ENCODE data around the gene FAM240B. TPM values are rescaled to one million over a fixed set of nuclear protein-coding genes. Genes with fewer than 3 reads are reported as not detected.

FAM240B gene
- total and polyA plus RNA-seq, 2 of the 4 experiments (the other 2 are of a cell fraction): not detected

GRCh38 chr9:38744484-38744883 is 24.6 kb upstream of the FAM240B start:
- no peak overlapping the region for H3K14ac ChIP-seq (replicated peaks; ENCODE audit: low read depth, low read length)
- no peak overlapping the region for H3K4ac ChIP-seq (ENCODE audit: low read depth, low read length)
- H3K36me3 ChIP-seq (ENCODE audit: control insufficient read depth, insufficient read depth, low read length): no peaks in the 10 kb centered on the region
- TF ChIP-seq RCOR1 (IDR thresholded peaks at IDR 0.05; ENCODE audit: insufficient replicate concordance, low read length) (no peak), CHD1 (IDR thresholded peaks at IDR 0.05; ENCODE audit: low read depth, low read length) (no peak), SMC3 (IDR thresholded peaks at IDR 0.05; ENCODE audit: low read depth, low read length) (no peak), CEBPB (IDR thresholded peaks at IDR 0.05; ENCODE audit: low read depth, low read length) (no peak), NFE2L2 (IDR thresholded peaks at IDR 0.05; ENCODE audit: low read depth, low read length) (no peak), BHLHE40 (IDR thresholded peaks at IDR 0.05; ENCODE audit: low read depth, low read length) (no peak), FOS (IDR thresholded peaks at IDR 0.05; ENCODE audit: low read depth, low read length) (no peak), MXI1 (IDR thresholded peaks at IDR 0.05; ENCODE audit: borderline replicate concordance, low read depth, low read length) (no peak), MAZ (IDR thresholded peaks at IDR 0.05; ENCODE audit: borderline replicate concordance, low read depth, low read length) (no peak), RAD21 (IDR thresholded peaks at IDR 0.05; ENCODE audit: low read length) (no peak), RFX5 (IDR thresholded peaks at IDR 0.05; ENCODE audit: low read depth, low read length) (no peak), POLR2A (IDR thresholded peaks at IDR 0.05; ENCODE audit: low read depth, low read length) (no peak), MAFK (IDR thresholded peaks at IDR 0.05; ENCODE audit: low read depth, low read length) (no peak)
- TF ChIP-seq, protein P1, sequence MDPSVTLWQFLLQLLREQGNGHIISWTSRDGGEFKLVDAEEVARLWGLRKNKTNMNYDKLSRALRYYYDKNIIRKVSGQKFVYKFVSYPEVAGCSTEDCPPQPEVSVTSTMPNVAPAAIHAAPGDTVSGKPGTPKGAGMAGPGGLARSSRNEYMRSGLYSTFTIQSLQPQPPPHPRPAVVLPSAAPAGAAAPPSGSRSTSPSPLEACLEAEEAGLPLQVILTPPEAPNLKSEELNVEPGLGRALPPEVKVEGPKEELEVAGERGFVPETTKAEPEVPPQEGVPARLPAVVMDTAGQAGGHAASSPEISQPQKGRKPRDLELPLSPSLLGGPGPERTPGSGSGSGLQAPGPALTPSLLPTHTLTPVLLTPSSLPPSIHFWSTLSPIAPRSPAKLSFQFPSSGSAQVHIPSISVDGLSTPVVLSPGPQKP (IDR thresholded peaks at IDR 0.05; ENCODE audit: borderline replicate concordance, low read depth, low read length): no peak
- TF ChIP-seq, protein P2, sequence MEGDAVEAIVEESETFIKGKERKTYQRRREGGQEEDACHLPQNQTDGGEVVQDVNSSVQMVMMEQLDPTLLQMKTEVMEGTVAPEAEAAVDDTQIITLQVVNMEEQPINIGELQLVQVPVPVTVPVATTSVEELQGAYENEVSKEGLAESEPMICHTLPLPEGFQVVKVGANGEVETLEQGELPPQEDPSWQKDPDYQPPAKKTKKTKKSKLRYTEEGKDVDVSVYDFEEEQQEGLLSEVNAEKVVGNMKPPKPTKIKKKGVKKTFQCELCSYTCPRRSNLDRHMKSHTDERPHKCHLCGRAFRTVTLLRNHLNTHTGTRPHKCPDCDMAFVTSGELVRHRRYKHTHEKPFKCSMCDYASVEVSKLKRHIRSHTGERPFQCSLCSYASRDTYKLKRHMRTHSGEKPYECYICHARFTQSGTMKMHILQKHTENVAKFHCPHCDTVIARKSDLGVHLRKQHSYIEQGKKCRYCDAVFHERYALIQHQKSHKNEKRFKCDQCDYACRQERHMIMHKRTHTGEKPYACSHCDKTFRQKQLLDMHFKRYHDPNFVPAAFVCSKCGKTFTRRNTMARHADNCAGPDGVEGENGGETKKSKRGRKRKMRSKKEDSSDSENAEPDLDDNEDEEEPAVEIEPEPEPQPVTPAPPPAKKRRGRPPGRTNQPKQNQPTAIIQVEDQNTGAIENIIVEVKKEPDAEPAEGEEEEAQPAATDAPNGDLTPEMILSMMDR (conservative IDR thresholded peaks at IDR 0.05; ENCODE audit: low read depth, low read length): no peak
- TF ChIP-seq, protein P3, sequence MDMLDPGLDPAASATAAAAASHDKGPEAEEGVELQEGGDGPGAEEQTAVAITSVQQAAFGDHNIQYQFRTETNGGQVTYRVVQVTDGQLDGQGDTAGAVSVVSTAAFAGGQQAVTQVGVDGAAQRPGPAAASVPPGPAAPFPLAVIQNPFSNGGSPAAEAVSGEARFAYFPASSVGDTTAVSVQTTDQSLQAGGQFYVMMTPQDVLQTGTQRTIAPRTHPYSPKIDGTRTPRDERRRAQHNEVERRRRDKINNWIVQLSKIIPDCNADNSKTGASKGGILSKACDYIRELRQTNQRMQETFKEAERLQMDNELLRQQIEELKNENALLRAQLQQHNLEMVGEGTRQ (IDR thresholded peaks at IDR 0.05; ENCODE audit: low read depth, low read length): no peak
- no peak overlapping the region for H2BK120ac ChIP-seq (ENCODE audit: low read depth, low read length)
- no peaks in the 10 kb centered on the region for H3K79me1 ChIP-seq (ENCODE audit: low read depth in 1 of 2, low read length in 2 of 2)
- H3K18ac ChIP-seq (ENCODE audit: low read depth, low read length): no peak overlapping the region
- no peak overlapping the region for H2BK20ac ChIP-seq (ENCODE audit: low read depth, low read length)
- BruUV-seq (replicated peaks): no TSS peak
- H3K9ac ChIP-seq (ENCODE audit: low read depth, low read length): no peak overlapping the region
- no peak overlapping the region for H3K56ac ChIP-seq (ENCODE audit: extremely low read depth, insufficient read depth, low read length)
- H3K4me1 ChIP-seq (ENCODE audit: control insufficient read depth, insufficient read depth, low read length): no peaks in the 10 kb centered on the region
- no peak overlapping the region for H4K8ac ChIP-seq (ENCODE audit: low read depth in 2 of 2, low read length in 2 of 2)
- dilution Hi-C loops (cut with HindIII; ENCODE audit: low sequenced_read_pairs, unreplicated experiment): no loop called here
- H2AK9ac ChIP-seq (replicated peaks; ENCODE audit: low read depth, low read length, poor library complexity): no peak overlapping the region
- H4K91ac ChIP-seq (ENCODE audit: insufficient read depth, low read depth, low read length): no peak overlapping the region
- no peaks in the 10 kb centered on the region for H3K9me1 ChIP-seq (ENCODE audit: insufficient read depth, low read length)
- ATAC-seq (ENCODE audit: low read depth) (no peak), DNase-seq (no peak)
- H2BK5ac ChIP-seq (ENCODE audit: low read depth, low read length, poor library complexity, severe bottlenecking): no peak overlapping the region
- H3K27ac ChIP-seq (ENCODE audit: insufficient read depth, low read length): no peak overlapping the region
- intact Hi-C loops (cut with micrococcal nuclease): no loop called here
- no peak overlapping the region for H2AK5ac ChIP-seq (ENCODE audit: low read depth, low read length)
- ChIA-PET POLR2A (ENCODE audit: unreplicated experiment) (no interaction called here), CTCF (no interaction called here)
- H3K23ac ChIP-seq (ENCODE audit: low read depth, low read length): no peak overlapping the region
- no peak overlapping the region for H2BK15ac ChIP-seq (ENCODE audit: low read depth, low read length)
- no peak overlapping the region for H3K4me2 ChIP-seq (ENCODE audit: low read depth, low read length)
- WGBS, 2 experiments (ENCODE audit: extremely low coverage in 2 of 2, insufficient read length in 1 of 2): no CpG with 5 or more reads among the region's 3 CpGs
- no peak overlapping the region for H2AFZ ChIP-seq (replicated peaks; ENCODE audit: low read length, poor library complexity)
- no peaks in the 10 kb centered on the region for H4K20me1 ChIP-seq (ENCODE audit: insufficient read depth, low read length)
- no peaks in the 10 kb centered on the region for H3K9me3 ChIP-seq (ENCODE audit: control insufficient read depth, insufficient read depth, low read length)
- no peak overlapping the region for H4K5ac ChIP-seq (ENCODE audit: low read depth, low read length)
- in situ Hi-C loops (cut with MboI; ENCODE audit: low sequenced_read_pairs): no loop called here
- H3K27me3 ChIP-seq (ENCODE audit: control insufficient read depth, insufficient read depth, low read length): no peaks in the 10 kb centered on the region
- H3K4me3 ChIP-seq (ENCODE audit: insufficient read depth, low read depth, low read length): no peak overlapping the region
